AG10803 (cell line): ENCODE measurements around the gene ACO1.

Experiments
- DNase-seq: peaks from one replicate; pipeline ENCODE4 v3.0.0; 2010; ENCODE audit warnings: low read depth
- H3K4me3 ChIP-seq: 2 replicates; pipeline ENCODE4 v1.5.1; 2011; ENCODE audit warnings: mild to moderate bottlenecking, low read length, control low read depth
- CTCF ChIP-seq: conservative IDR thresholded peaks from 2 replicates; pipeline ENCODE4 v1.5.1; 2011; ENCODE audit warnings: mild to moderate bottlenecking, low read length, control low read depth, inconsistent platforms

Gene ACO1

GRCh38 chr9:32384002-32384363, 460 bp upstream of the ACO1 start:
- peak overlapping the region; percentile 95 for H3K4me3 ChIP-seq
- DNase-seq: no peak
- no peak for TF ChIP-seq CTCF

GRCh38 chr9:32385152-32385884, 875 bp downstream of the ACO1 start:
- no peak for TF ChIP-seq CTCF
- H3K4me3 ChIP-seq: peak overlapping the region; percentile 95
- peak; percentile 32 for DNase-seq

- no peak for DNase-seq
Observed at GRCh38 chr9:32385885-32386283, 1.4 kb downstream of the ACO1 start.

GRCh38 chr9:32387256-32387655, 2.8 kb downstream of the ACO1 start:
- no peak overlapping the region for H3K4me3 ChIP-seq
- TF ChIP-seq CTCF: no peak
- no peak for DNase-seq

More at GRCh38 chr9:32385885-32386283, 1.4 kb downstream of the ACO1 start:
- peak overlapping the region; percentile 95 for H3K4me3 ChIP-seq
- no peak for TF ChIP-seq CTCF

GRCh38 chr9:32389365-32389764, 4.9 kb downstream of the ACO1 start:
- DNase-seq: no peak
- no peak for TF ChIP-seq CTCF
- H3K4me3 ChIP-seq: no peak overlapping the region

- no peak for DNase-seq
- TF ChIP-seq CTCF: no peak
- no peak overlapping the region for H3K4me3 ChIP-seq
Observed at GRCh38 chr9:32393911-32394310, 9.5 kb downstream of the ACO1 start.

GRCh38 chr9:32394381-32395049, 10.1 kb downstream of the ACO1 start:
- no peak overlapping the region for H3K4me3 ChIP-seq
- no peak for TF ChIP-seq CTCF
- no peak for DNase-seq
